Cardiac muscle cell (in vitro differentiated cells and primary cell): ENCODE results near the gene ST6GALNAC2. TPM values are rescaled to one million over a fixed set of nuclear protein-coding genes. Genes with fewer than 3 reads are reported as not detected.

Experiments
- DNase-seq, 2 donors: peaks; one replicate each; pipeline versions ENCODE4 v3.0.0 to v3.0.0-alpha.2; 2010 to 2017; ENCODE audit warnings: low read depth in 1 of 2, low spot score in 1 of 2
- H3K27ac ChIP-seq: fragments of 200-600 bp; sonication (generic); 2 replicates; pipeline ENCODE4 v1.5.1; 2016
- H3K27me3 ChIP-seq: fragments of 200-600 bp; sonication (generic); 2 replicates; pipeline ENCODE4 v1.6.0; 2016; ENCODE audit warnings: control low read depth
- H3K36me3 ChIP-seq: fragments of 200-600 bp; sonication (generic); 2 replicates; pipeline ENCODE4 v1.5.1; 2016; ENCODE audit warnings: control low read depth
- H3K4me1 ChIP-seq: fragments of 200-600 bp; sonication (generic); 2 replicates; pipeline ENCODE4 v1.8.1; 2017; ENCODE audit warnings: low read depth, mild to moderate bottlenecking, mixed run types
- H3K4me3 ChIP-seq: fragments of 200-600 bp; sonication (generic); 2 replicates; pipeline ENCODE4 v1.5.1; 2016; ENCODE audit warnings: mild to moderate bottlenecking
- H3K9me3 ChIP-seq: fragments of 200-600 bp; sonication (generic); 2 replicates; pipeline ENCODE4 v1.5.1; 2017; ENCODE audit warnings: low read depth, mild to moderate bottlenecking, control low read depth
- polyA plus RNA-seq: library from polyadenylated mRNA; unstranded; fragments of >200 nt; fragmentation: Nextera tagmentation; extraction: Ambion mirVana; gene quantifications from 2 replicates; pipeline ENCODE4 v1.2.1, GENCODE V29; 2016
- total RNA-seq: library from RNA; depleted of rRNA; stranded (reverse); fragments of >200 nt; gene quantifications from 2 replicates; pipeline ENCODE4 v1.2.3, GENCODE V29; 2016
- TF ChIP-seq, protein P1 (sequence below): IDR thresholded peaks from 2 replicates; pipeline ENCODE4 v1.5.1; 2012; ENCODE audit warnings: low read depth, mild to moderate bottlenecking, low read length

The ST6GALNAC2 gene
- total and polyA plus RNA-seq, 2 experiments from 2014 or later, result 0.88 to 1.0 TPM

DNA sequence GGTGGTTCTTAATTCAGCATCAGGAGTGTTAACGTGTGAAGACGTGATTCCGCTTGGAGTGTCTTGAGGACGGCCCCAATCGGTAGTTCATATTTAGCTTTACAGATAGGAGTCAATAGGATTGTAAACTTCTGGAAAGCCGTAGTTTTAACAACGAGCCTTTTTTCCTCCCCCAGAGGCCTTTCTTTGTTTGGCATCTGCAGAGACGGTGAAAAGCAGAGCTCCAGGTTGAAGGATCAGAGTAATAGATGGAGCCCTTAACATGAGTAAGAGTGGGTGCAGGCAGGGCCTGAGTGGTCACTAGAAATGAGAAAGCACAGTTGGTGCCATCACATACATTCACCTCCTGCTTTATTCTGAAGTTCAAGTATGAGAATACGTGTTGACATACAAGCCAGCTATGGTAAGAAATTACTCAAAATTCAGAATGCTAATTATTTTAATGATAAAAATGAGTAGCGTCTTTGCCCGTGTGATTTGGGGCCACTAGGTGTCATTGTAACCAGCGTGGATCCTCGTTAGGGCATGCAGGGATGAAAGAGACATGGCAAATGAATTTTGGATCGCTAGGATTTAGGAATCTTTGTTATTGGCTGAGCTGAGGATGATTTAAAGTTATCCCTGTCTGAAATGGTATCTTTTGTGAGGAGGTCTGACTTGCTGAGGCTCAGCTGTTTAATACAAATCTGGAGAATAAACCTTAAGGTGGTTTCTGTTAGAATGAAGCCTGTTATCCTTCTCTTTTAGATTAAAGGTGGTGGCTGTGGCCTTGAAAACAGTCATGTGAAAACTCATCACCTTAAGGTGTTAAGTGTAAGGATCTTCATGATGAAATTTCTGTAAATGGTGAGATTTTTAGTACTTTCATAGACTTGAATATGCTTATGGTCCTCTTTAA is 27.2 kb downstream of the ST6GALNAC2 start:
- no peaks in the 10 kb centered on the region for H3K27me3 ChIP-seq
- DNase-seq, result peak in 1 of 2 donors; percentile 42
- H3K4me1 ChIP-seq, result peaks cover 5% of the 10 kb centered on the region
- peak overlapping the region; percentile 74 for H3K27ac ChIP-seq
- no peaks in the 10 kb centered on the region for H3K9me3 ChIP-seq
- peaks cover 12% of the 10 kb centered on the region for H3K36me3 ChIP-seq
- TF ChIP-seq, protein P1, sequence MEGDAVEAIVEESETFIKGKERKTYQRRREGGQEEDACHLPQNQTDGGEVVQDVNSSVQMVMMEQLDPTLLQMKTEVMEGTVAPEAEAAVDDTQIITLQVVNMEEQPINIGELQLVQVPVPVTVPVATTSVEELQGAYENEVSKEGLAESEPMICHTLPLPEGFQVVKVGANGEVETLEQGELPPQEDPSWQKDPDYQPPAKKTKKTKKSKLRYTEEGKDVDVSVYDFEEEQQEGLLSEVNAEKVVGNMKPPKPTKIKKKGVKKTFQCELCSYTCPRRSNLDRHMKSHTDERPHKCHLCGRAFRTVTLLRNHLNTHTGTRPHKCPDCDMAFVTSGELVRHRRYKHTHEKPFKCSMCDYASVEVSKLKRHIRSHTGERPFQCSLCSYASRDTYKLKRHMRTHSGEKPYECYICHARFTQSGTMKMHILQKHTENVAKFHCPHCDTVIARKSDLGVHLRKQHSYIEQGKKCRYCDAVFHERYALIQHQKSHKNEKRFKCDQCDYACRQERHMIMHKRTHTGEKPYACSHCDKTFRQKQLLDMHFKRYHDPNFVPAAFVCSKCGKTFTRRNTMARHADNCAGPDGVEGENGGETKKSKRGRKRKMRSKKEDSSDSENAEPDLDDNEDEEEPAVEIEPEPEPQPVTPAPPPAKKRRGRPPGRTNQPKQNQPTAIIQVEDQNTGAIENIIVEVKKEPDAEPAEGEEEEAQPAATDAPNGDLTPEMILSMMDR, result peak; percentile 52
- peak overlapping the region; percentile 47 for H3K4me3 ChIP-seq

DNA sequence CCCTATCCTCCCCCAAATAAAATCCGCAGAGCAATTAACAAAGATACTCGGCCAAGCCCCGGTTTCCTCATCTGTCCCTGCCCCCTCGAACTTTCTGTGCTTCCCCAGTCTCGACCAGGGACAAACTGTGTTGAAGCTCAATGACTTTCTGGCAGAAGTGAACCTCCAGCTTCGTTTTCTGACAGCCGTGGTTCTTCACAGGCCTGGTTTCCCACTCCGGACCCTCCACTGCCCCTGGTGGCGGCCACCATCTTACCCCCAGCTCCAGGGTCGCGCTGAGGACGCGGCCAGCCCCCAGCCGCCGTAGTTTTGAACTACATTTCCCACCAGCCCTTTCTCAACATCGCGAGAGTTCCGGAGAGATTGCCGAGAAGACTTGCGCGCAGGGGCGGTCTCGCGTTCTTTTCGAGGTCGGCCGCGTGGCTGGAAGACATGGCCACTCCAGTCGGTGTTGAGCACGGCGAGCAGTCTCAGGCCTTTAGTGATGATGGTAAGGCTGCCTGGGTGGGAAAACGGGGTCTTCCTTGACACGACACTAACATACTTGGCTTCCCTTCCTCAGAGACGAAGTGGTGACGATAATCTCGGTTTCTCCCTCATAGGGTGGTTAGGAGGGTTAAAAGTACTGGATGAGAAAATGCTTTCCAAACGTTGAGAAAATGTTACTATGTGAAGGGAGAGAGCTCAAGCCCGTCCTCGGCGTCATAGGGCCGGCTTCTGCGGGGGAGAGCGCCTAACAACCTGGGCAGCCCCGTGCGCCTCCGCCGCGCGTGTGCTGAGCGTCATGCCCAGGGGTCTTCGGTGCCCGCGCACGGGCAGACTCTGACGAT is 28.1 kb downstream of the ST6GALNAC2 start:
- Histone ChIP-seq H3K27ac (peak overlapping the region; percentile 74), H3K4me3 (peak overlapping the region; percentile 47), H3K4me1 (peaks cover 5% of the 10 kb centered on the region), H3K27me3 (no peaks in the 10 kb centered on the region), H3K36me3 (peaks cover 12% of the 10 kb centered on the region), H3K9me3 (no peaks in the 10 kb centered on the region)
- TF ChIP-seq, protein P1, result peak; percentile 58
- DNase-seq, result peak; percentile 97 to 98

DNA sequence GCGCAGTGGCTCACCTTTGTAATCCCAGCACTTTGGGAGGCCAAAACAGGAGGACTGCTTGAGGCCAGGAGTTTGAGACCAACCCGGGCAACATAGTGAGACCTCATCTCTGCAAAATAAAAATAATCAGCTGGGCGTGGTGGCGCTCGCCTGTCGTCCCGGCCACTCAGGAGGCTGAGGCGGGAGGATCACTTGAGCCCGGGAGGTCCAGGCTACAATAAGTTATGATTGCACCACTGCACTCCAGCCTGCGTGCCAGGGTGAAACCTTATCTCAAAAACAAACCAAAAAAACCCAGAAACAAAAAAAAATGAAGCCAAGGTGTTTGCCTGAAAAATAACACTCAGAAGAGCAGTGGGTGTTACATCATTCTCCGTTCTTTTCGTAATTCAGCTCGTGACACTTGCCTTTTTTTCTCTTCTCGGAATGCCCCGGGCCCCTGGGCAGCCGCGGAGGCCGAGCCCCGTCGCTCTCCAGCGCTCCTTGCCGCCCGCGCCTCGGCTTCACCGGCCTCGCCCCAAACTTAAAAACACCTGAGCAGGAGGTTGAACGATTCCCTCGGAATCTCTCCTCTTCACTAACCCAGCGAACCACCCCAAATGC is 28.8 kb downstream of the ST6GALNAC2 start:
- peak in 1 of 2 donors; percentile 83 for DNase-seq
- peak overlapping the region; percentile 47 for H3K4me3 ChIP-seq
- no peaks in the 10 kb centered on the region for H3K9me3 ChIP-seq
- H3K27ac ChIP-seq, result no peak overlapping the region
- peaks cover 5% of the 10 kb centered on the region for H3K4me1 ChIP-seq
- H3K36me3 ChIP-seq, result peaks cover 10% of the 10 kb centered on the region
- H3K27me3 ChIP-seq, result no peaks in the 10 kb centered on the region
- TF ChIP-seq, protein P1, result no peak

DNA sequence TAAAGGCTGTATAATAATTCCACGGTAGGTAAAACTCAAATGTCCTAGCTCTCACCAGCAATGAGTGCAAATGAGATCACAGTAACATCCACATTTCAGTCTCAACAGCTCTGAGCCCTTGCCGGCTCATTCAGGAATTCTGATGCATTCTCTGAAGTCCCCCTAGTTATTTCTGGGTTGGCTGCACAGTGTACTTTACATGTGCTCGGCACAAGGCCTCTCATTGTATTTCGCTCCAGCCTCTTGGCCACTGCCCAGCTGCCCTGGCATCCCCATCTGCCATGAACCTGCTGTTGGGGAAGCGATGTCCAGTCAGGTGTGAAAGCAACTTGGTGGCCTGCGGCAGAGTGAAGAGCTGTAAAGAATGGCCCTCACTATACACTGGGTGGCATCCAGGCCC is 31.5 kb downstream of the ST6GALNAC2 start:
- peaks cover 7% of the 10 kb centered on the region for H3K4me1 ChIP-seq
- TF ChIP-seq, protein P1, result no peak
- H3K36me3 ChIP-seq, result no peaks in the 10 kb centered on the region
- DNase-seq, result no peak
- H3K27me3 ChIP-seq, result no peaks in the 10 kb centered on the region
- no peak overlapping the region for H3K27ac ChIP-seq
- H3K9me3 ChIP-seq, result no peaks in the 10 kb centered on the region
- no peak overlapping the region for H3K4me3 ChIP-seq

DNA sequence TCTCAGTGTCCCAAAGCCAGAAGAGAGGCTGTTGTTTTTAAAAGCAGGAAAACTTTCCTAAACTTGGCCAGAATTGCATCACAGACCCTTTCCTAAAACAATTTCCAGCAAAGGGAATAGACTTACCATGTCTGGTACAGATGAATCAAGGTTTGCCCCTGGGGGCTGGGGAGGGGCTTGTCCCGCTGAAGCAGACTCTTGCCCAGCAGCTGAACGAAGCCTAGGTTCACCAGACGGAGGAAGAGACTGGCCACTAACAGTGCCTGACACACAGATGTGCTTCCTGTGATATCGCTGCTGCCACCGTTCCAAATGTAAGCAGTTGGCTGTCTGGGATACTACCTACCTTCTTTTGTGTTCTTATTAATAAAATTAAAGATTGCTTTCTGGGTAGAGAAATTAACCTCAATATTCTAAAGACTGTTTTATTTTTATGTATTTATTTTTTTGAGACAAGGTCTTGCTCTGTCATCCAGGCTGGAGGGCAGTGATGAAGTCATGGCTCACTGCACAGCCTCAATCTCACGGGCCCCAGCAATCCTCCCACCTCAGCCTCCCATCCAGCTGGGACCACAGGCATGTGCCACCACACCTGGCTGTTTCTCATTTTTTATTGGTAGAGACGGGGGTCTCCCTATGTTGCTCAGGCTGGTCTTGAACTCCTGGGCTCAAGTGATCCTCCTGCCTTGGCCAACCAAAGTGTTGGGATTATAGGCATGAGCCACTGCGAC is 32.3 kb downstream of the ST6GALNAC2 start:
- Histone ChIP-seq H3K27ac (no peak overlapping the region), H3K27me3 (no peaks in the 10 kb centered on the region), H3K36me3 (no peaks in the 10 kb centered on the region), H3K4me3 (no peak overlapping the region), H3K9me3 (no peaks in the 10 kb centered on the region), H3K4me1 (peaks cover 7% of the 10 kb centered on the region)
- no peak for DNase-seq
- TF ChIP-seq, protein P1, result no peak
